Sigmoid colon (tissue), 7 donors: Measurements from ENCODE around the gene TAS1R1. TPM values are rescaled to one million over a fixed set of nuclear protein-coding genes. Genes with fewer than 3 reads are reported as not detected.

Source experiments
- DNase-seq: peaks from one replicate; pipeline ENCODE4 v3.0.0-alpha.2; 2019
- H3K27ac ChIP-seq, 4 donors: fragments of 200-600 bp; sonication (generic); one replicate each; pipeline ENCODE4 v1.5.1; 2016 to 2019; ENCODE audit warnings: mild to moderate bottlenecking in 1 of 4
- H3K27me3 ChIP-seq, 3 donors: fragments of 200-600 bp; sonication (generic); one replicate each; pipeline ENCODE4 v1.5.1; 2019; ENCODE audit warnings: mild to moderate bottlenecking in 1 of 3
- H3K36me3 ChIP-seq, 4 donors: fragments of 200-600 bp; sonication (generic); one replicate each; pipeline ENCODE4 v1.5.1; 2016 to 2019
- H3K4me1 ChIP-seq, 4 donors: fragments of 200-600 bp; sonication (generic); one replicate each; pipeline ENCODE4 v1.5.1; 2017 to 2019
- H3K4me3 ChIP-seq, 4 donors: fragments of 200-600 bp; sonication (generic); one replicate each; pipeline ENCODE4 v1.5.1; 2017 to 2019; ENCODE audit warnings: mild to moderate bottlenecking in 2 of 4, moderate library complexity in 1 of 4
- H3K9me3 ChIP-seq, 4 donors: fragments of 200-600 bp in 3 of 4; sonication (generic) in 3 of 4; one replicate each; pipeline versions ENCODE4 v1.5.1 to v1.6.1; 2013 to 2019
- EP300 ChIP-seq, 4 donors: sonication (generic); formaldehyde crosslinking; IDR thresholded peaks; one replicate each; pipeline ENCODE4 v1.6.1; 2017; ENCODE audit warnings: antibody characterized with exemption in 4 of 4
- POLR2A ChIP-seq, 2 donors: fragments of 450-650 bp; IDR thresholded peaks; one replicate each; pipeline ENCODE4 v1.6.1; 2016; ENCODE audit warnings: antibody characterized with exemption in 2 of 2, mild to moderate bottlenecking in 2 of 2, moderate library complexity in 2 of 2
- POLR2AphosphoS5 ChIP-seq, 4 donors: sonication (generic); formaldehyde crosslinking; IDR thresholded peaks; one replicate each; pipeline ENCODE4 v1.6.1; 2017; ENCODE audit warnings: antibody characterized with exemption in 4 of 4
- WGBS, 2 donors: extraction: QIAGEN DNeasy Blood & Tissue Kit; methylation state at CpG; one replicate each; pipeline ENCODE4 v1.1.7; 2013; 5-methylcytosine and 5-hydroxymethylcytosine counted together
- intact Hi-C: fragments of 100-400 bp; cut with DNase I; formaldehyde crosslinking; loops from one replicate; pipeline ENCODE4 v1.15.1; 2023
- polyA plus RNA-seq, 3 donors: library from polyadenylated mRNA; stranded (reverse); fragments of 200-250 nt; gene quantifications; one replicate each; pipeline ENCODE4 v1.2.3, GENCODE V29; 2013
- total RNA-seq, 4 donors: library from RNA; depleted of rRNA; stranded (reverse); fragments of >200 nt; gene quantifications; one replicate each; pipeline ENCODE4 v1.1.0, GENCODE V29; 2016
- TF ChIP-seq, protein P1 (sequence below), 4 experiments: fragments of 450-650 bp in 3 of 4; fragments of 200-600 bp in 1 of 4; IDR thresholded peaks; one replicate each; pipeline ENCODE4 v1.5.1; 2016 to 2019; ENCODE audit warnings: antibody characterized with exemption in 4 of 4, mild to moderate bottlenecking in 3 of 4, moderate library complexity in 2 of 4
- donor health status: healthy with polysubstance abuse.
- donor health status: Bipolar disorder and iron deficiency.
- donor health status: healthy.

TAS1R1 gene
- total and polyA plus RNA-seq, 7 donors, result 0.10 to 0.36 TPM; not detected in 5

DNA sequence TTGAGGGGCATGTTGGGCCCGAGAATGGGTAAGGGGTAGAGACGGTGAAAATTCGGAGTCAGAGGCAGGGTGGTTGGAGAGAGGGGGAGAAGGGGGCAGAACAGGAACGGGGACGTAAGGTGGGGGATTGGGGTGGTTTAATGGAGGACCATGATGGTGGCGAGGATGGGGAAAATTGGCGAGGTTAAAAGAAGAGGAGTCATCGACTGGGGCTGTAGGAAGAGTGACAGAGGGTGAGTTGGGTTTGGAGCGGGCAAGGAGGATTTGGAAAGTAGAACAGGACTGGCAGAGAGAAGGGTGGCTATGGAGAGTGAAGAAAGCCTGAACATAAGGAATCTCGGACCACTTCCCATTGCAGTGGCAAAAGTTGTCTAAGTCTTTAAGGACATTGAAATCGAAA, 13.9 kb downstream of the TAS1R1 start:
- WGBS, 2 donors, result 94% methylated on average over 11 of the region's 11 CpGs

DNA sequence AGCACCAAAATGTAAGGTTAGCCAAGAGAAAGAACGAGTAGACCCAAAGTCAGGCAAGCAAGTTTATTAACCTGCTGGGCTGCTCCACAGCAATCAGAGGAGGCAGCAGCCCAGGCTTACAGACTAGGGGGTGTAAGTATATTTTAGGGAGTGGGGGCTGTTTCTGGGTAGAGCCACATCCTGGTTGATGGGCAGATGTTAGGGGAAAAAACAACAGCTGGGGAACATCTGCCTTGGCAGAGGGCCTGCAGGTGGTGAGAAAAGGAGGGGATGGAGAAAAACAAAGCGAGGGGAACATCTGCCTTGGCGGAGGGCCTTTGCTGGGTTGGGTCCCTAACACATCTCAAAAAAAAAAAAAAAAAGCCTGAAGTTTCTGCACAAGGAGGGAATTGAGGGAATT, 15.0 kb downstream of the TAS1R1 start:
- no peak for DNase-seq
- intact Hi-C loops, result no loop called here
- TF ChIP-seq EP300 (IDR thresholded peaks at IDR 0.05), result no peak
- TF ChIP-seq, protein P1, sequence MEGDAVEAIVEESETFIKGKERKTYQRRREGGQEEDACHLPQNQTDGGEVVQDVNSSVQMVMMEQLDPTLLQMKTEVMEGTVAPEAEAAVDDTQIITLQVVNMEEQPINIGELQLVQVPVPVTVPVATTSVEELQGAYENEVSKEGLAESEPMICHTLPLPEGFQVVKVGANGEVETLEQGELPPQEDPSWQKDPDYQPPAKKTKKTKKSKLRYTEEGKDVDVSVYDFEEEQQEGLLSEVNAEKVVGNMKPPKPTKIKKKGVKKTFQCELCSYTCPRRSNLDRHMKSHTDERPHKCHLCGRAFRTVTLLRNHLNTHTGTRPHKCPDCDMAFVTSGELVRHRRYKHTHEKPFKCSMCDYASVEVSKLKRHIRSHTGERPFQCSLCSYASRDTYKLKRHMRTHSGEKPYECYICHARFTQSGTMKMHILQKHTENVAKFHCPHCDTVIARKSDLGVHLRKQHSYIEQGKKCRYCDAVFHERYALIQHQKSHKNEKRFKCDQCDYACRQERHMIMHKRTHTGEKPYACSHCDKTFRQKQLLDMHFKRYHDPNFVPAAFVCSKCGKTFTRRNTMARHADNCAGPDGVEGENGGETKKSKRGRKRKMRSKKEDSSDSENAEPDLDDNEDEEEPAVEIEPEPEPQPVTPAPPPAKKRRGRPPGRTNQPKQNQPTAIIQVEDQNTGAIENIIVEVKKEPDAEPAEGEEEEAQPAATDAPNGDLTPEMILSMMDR (IDR thresholded peaks at IDR 0.05), result no peak
- TF ChIP-seq POLR2AphosphoS5 (IDR thresholded peaks at IDR 0.05), result no peak
- no peak for TF ChIP-seq POLR2A (IDR thresholded peaks at IDR 0.05)
- Histone ChIP-seq H3K27me3 (no peaks in the 10 kb centered on the region), H3K4me1 (no peaks in the 10 kb centered on the region), H3K27ac (no peak overlapping the region), H3K36me3 (no peaks in the 10 kb centered on the region), H3K9me3 (no peaks in the 10 kb centered on the region), H3K4me3 (no peak overlapping the region)
- 71 to 72% methylated on average over 3 of the region's 3 CpGs for WGBS, 2 donors

More for the DNA sequence above, 13.9 kb downstream of the TAS1R1 start:
- TF ChIP-seq POLR2A (IDR thresholded peaks at IDR 0.05), result no peak
- no peak for TF ChIP-seq POLR2AphosphoS5 (IDR thresholded peaks at IDR 0.05)
- TF ChIP-seq EP300 (IDR thresholded peaks at IDR 0.05), result no peak
- TF ChIP-seq, protein P1 (IDR thresholded peaks at IDR 0.05), result no peak
- Histone ChIP-seq H3K27me3 (no peaks in the 10 kb centered on the region), H3K27ac (no peak overlapping the region), H3K9me3 (no peaks in the 10 kb centered on the region), H3K36me3 (no peaks in the 10 kb centered on the region), H3K4me3 (no peak overlapping the region), H3K4me1 (no peaks in the 10 kb centered on the region)
- DNase-seq, result no peak
- intact Hi-C loops, result no loop called here

DNA sequence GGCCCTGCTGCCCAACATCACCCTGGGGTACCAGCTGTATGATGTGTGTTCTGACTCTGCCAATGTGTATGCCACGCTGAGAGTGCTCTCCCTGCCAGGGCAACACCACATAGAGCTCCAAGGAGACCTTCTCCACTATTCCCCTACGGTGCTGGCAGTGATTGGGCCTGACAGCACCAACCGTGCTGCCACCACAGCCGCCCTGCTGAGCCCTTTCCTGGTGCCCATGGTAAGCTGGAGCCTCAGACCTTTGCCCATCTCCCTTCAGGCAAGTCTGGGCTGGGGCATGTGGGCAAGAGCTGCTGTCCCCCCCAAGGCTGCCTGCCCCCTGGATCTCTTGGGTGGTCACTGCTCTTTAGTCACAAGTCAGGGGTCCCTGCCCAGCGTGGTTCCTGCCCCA, 15.9 kb downstream of the TAS1R1 start:
- no peak for DNase-seq
- no peaks in the 10 kb centered on the region for H3K27me3 ChIP-seq

DNA sequence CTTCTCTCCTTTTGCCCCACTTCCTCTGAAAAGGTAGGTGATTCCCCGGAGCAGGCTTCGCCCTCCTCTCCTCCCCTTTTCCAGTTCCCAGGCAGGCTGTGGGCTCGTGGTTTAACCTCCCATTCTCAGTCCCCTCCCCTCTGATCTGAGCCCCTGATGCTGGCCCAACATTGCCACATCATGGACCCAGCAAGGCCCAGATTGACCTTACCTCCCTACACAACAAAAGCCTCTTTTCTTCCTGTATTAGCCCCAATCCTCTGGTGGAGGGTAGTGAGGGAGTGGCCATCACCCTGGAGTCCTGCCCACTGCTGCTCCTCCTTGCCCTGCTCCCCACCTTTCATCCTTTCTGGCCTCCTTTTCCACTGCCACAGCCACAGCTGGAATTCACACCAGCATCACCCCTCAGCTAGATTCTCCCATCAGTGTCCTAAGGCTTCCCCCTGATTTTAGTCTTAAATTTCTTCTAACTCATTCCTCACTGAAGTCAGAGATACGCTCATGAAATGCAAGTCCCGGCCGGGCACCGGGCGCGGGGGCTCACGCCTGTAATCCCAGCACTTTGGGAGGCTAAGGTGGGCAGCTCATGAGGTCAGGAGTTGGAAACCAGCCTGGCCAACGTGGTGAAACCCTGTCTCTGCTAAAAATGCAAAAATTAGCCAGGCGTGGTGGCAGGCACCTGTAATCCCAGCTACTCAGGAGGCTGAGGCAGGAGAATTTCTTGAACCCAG, 17.7 kb downstream of the TAS1R1 start:
- no peaks in the 10 kb centered on the region for H3K36me3 ChIP-seq
- no peaks in the 10 kb centered on the region for H3K27me3 ChIP-seq
- H3K9me3 ChIP-seq, result no peaks in the 10 kb centered on the region
- no peak for TF ChIP-seq POLR2A (IDR thresholded peaks at IDR 0.05)
- TF ChIP-seq POLR2AphosphoS5 (IDR thresholded peaks at IDR 0.05), result no peak
- TF ChIP-seq EP300 (IDR thresholded peaks at IDR 0.05), result no peak
- TF ChIP-seq, protein P1 (IDR thresholded peaks at IDR 0.05), result no peak
- no peak overlapping the region for H3K27ac ChIP-seq
- WGBS, 2 donors, result 70 to 82% methylated on average over 12 of the region's 12 CpGs
- H3K4me1 ChIP-seq, result no peaks in the 10 kb centered on the region
- DNase-seq, result no peak
- intact Hi-C loops, result no loop called here
- no peak overlapping the region for H3K4me3 ChIP-seq

More for the DNA sequence above, 15.9 kb downstream of the TAS1R1 start:
- Histone ChIP-seq H3K4me3 (no peak overlapping the region), H3K36me3 (no peaks in the 10 kb centered on the region), H3K27ac (no peak overlapping the region), H3K4me1 (no peaks in the 10 kb centered on the region), H3K9me3 (no peaks in the 10 kb centered on the region)
- intact Hi-C loops, result no loop called here
- TF ChIP-seq EP300 (IDR thresholded peaks at IDR 0.05) (no peak), POLR2A (IDR thresholded peaks at IDR 0.05) (no peak), POLR2AphosphoS5 (IDR thresholded peaks at IDR 0.05) (no peak)
- TF ChIP-seq, protein P1 (IDR thresholded peaks at IDR 0.05), result no peak
- WGBS, 2 donors, result 78% methylated on average over 5 of the region's 5 CpGs
